A673 (cell line): ENCODE results near the gene MED31.

ENCODE experiments used
- CTCF ChIP-seq: fragments of 300-800, 200-600 bp; sonication (generic); conservative IDR thresholded peaks from 2 replicates; pipeline ENCODE4 v1.5.1; 2017; ENCODE audit warnings: low read depth, mild to moderate bottlenecking, antibody characterized with exemption, low read length, moderate library complexity, mixed read lengths
- EZH2 ChIP-seq: fragments of 200-600 bp; sonication (generic); IDR thresholded peaks from 2 replicates; pipeline ENCODE4 v1.6.1; 2017; ENCODE audit warnings: borderline replicate concordance, low read depth, mild to moderate bottlenecking, mixed read lengths, antibody characterized with exemption, low read length; ENCODE audit not compliant: poor library complexity, severe bottlenecking

- TF ChIP-seq CTCF (no peak), EZH2 (no peak)
Measured at GRCh38 chr17:6610011-6610410, 41.4 kb downstream of the MED31 start.
